H9 (cell line): Measurements from ENCODE around the gene TSPEAR. TPM values are rescaled to one million over a fixed set of nuclear protein-coding genes. Genes with fewer than 3 reads are reported as not detected.

Experiments
- DNase-seq: peaks from one replicate; pipeline ENCODE4 v3.0.0-alpha.2; 2017
- H2AFZ ChIP-seq: one replicate; pipeline ENCODE4 v1.6.1; 2013; ENCODE audit warnings: mild to moderate bottlenecking, low read length, control low read depth, moderate library complexity
- H2AK5ac ChIP-seq: 2 replicates; pipeline ENCODE4 v1.6.1; 2013; ENCODE audit warnings: low read length, control low read depth, mixed read lengths; ENCODE audit not compliant: insufficient read length
- H2BK120ac ChIP-seq: one replicate; pipeline ENCODE4 v1.6.1; 2013; ENCODE audit warnings: low read depth, mild to moderate bottlenecking, low read length, control low read depth, inconsistent platforms; ENCODE audit not compliant: poor library complexity, severe bottlenecking
- H2BK12ac ChIP-seq: 2 replicates; pipeline ENCODE4 v1.6.1; 2013; ENCODE audit warnings: low read length, control low read depth, mixed read lengths, low read depth; ENCODE audit not compliant: insufficient read length
- H2BK15ac ChIP-seq: 2 replicates; pipeline ENCODE4 v1.6.1; 2013; ENCODE audit warnings: low read depth, low read length, control low read depth
- H2BK20ac ChIP-seq: one replicate; pipeline ENCODE4 v1.6.1; 2013; ENCODE audit warnings: low read depth, mild to moderate bottlenecking, low read length, control low read depth, inconsistent platforms; ENCODE audit not compliant: poor library complexity, severe bottlenecking
- H2BK5ac ChIP-seq: 2 replicates; pipeline ENCODE4 v1.6.1; 2013; ENCODE audit warnings: low read length, control low read depth, mixed read lengths; ENCODE audit not compliant: insufficient read length
- H3K14ac ChIP-seq: 2 replicates; pipeline ENCODE4 v1.6.1; 2013; ENCODE audit warnings: low read length, control low read depth; ENCODE audit not compliant: insufficient read depth
- H3K18ac ChIP-seq: 2 replicates; pipeline ENCODE4 v1.6.1; 2013; ENCODE audit warnings: low read depth, mild to moderate bottlenecking, mixed read lengths, low read length, control low read depth; ENCODE audit not compliant: insufficient read length
- H3K23ac ChIP-seq: 2 replicates; pipeline ENCODE4 v1.6.1; 2013; ENCODE audit warnings: low read length, control low read depth, mixed read lengths, low read depth; ENCODE audit not compliant: insufficient read length
- H3K23me2 ChIP-seq: 2 replicates; pipeline ENCODE4 v1.6.1; 2013; ENCODE audit warnings: low read depth, mild to moderate bottlenecking, mixed read lengths, low read length, control low read depth; ENCODE audit not compliant: insufficient read length, poor library complexity, severe bottlenecking
- H3K27ac ChIP-seq: 2 replicates; pipeline ENCODE4 v1.5.1; 2013; ENCODE audit warnings: low read length, control low read depth, mixed read lengths, low read depth; ENCODE audit not compliant: insufficient read length
- H3K27me3 ChIP-seq: 2 replicates; pipeline ENCODE4 v1.6.1; 2013; ENCODE audit warnings: low read length, control low read depth, inconsistent platforms; ENCODE audit not compliant: insufficient read depth
- H3K4ac ChIP-seq: 2 replicates; pipeline ENCODE4 v1.6.1; 2013; ENCODE audit warnings: low read depth, mild to moderate bottlenecking, control low read depth, inconsistent platforms, low read length, moderate library complexity
- H3K4me1 ChIP-seq: 2 replicates; pipeline ENCODE4 v1.6.1; 2013; ENCODE audit warnings: low read length, control low read depth, inconsistent platforms; ENCODE audit not compliant: insufficient read depth
- H3K4me2 ChIP-seq: 2 replicates; pipeline ENCODE4 v1.6.1; 2013; ENCODE audit warnings: low read length, control low read depth, mixed read lengths; ENCODE audit not compliant: insufficient read length, insufficient read depth
- H3K56ac ChIP-seq: 2 replicates; pipeline ENCODE4 v1.6.1; 2013; ENCODE audit warnings: low read depth, mild to moderate bottlenecking, mixed read lengths, low read length, control low read depth; ENCODE audit not compliant: insufficient read length
- H3K79me1 ChIP-seq: 2 replicates; pipeline ENCODE4 v1.6.1; 2013; ENCODE audit warnings: low read depth, mild to moderate bottlenecking, moderate library complexity, low read length, control low read depth, inconsistent platforms; ENCODE audit not compliant: insufficient read depth, poor library complexity, severe bottlenecking
- H3K79me2 ChIP-seq: 2 replicates; pipeline ENCODE4 v1.6.1; 2013; ENCODE audit warnings: low read length, control low read depth, inconsistent platforms; ENCODE audit not compliant: insufficient read depth
- H3K9ac ChIP-seq: 2 replicates; pipeline ENCODE4 v1.6.1; 2013; ENCODE audit warnings: low read length, control low read depth, mixed read lengths; ENCODE audit not compliant: insufficient read length; ENCODE audit errors: extremely low read depth
- H3K9me3 ChIP-seq: one replicate; pipeline ENCODE4 v1.6.1; 2013; ENCODE audit warnings: low read depth, low read length, inconsistent platforms; ENCODE audit not compliant: control insufficient read depth
- H3T11ph ChIP-seq: one replicate; pipeline ENCODE4 v1.6.1; 2013; ENCODE audit warnings: mild to moderate bottlenecking, low read length, control low read depth, inconsistent platforms
- H4K20me1 ChIP-seq: one replicate; pipeline ENCODE4 v1.6.1; 2013; ENCODE audit not compliant: control insufficient read depth, insufficient read length, insufficient read depth
- H4K5ac ChIP-seq: 2 replicates; pipeline ENCODE4 v1.6.1; 2013; ENCODE audit warnings: low read depth, mild to moderate bottlenecking, mixed read lengths, low read length, control low read depth; ENCODE audit not compliant: insufficient read length
- H4K8ac ChIP-seq: replicated peaks from 2 replicates; pipeline ENCODE4 v1.6.1; 2013; ENCODE audit warnings: low read length, control low read depth, mixed read lengths, low read depth; ENCODE audit not compliant: insufficient read length
- H4K91ac ChIP-seq: 2 replicates; pipeline ENCODE4 v1.6.1; 2013; ENCODE audit warnings: low read depth, mild to moderate bottlenecking, moderate library complexity, mixed read lengths, low read length, control low read depth; ENCODE audit not compliant: insufficient read length
- H3K27ac Mint-ChIP-seq, 3 experiments: 2 replicates in 2 of 3; 3 replicates in 1 of 3; pipeline ENCODE4 v1.8.0; 2020 to 2021; ENCODE audit warnings: mixed read lengths in 3 of 3, mild to moderate bottlenecking in 1 of 3, moderate library complexity in 1 of 3
- H3K27me3 Mint-ChIP-seq: 2 replicates; pipeline ENCODE4 v1.8.0; 2021; ENCODE audit warnings: low read depth, mild to moderate bottlenecking, moderate library complexity, mixed read lengths
- H3K36me3 Mint-ChIP-seq, 3 experiments: 2 replicates in 2 of 3; 3 replicates in 1 of 3; pipeline ENCODE4 v1.8.0; 2020 to 2021; ENCODE audit warnings: low read depth in 3 of 3, mixed read lengths in 3 of 3; ENCODE audit not compliant: insufficient read depth in 1 of 3
- H3K4me1 Mint-ChIP-seq, 2 experiments: 2 replicates each; pipeline ENCODE4 v1.8.0; 2020; ENCODE audit warnings: mixed read lengths in 2 of 2
- H3K4me3 Mint-ChIP-seq, 2 experiments: 2 replicates in 1 of 2; 3 replicates in 1 of 2; pipeline ENCODE4 v1.8.0; 2020 to 2021; ENCODE audit warnings: mild to moderate bottlenecking in 2 of 2, mixed read lengths in 2 of 2, moderate library complexity in 1 of 2
- H3K9me3 Mint-ChIP-seq, 2 experiments: 2 replicates in 1 of 2; 3 replicates in 1 of 2; pipeline ENCODE4 v1.8.0; 2020; ENCODE audit warnings: mild to moderate bottlenecking in 2 of 2, mixed read lengths in 2 of 2, moderate library complexity in 1 of 2
- WGBS: extraction: QIAGEN DNeasy Blood & Tissue Kit; methylation state at CpG from one replicate; pipeline ENCODE4 v1.1.7; 2013; ENCODE audit warnings: missing lambda C conversion rate, low lambda C conversion rate, mixed read lengths; ENCODE audit not compliant: insufficient read length; ENCODE audit errors: extremely low coverage; 5-methylcytosine and 5-hydroxymethylcytosine counted together
- total RNA-seq: library from RNA; stranded (reverse); gene quantifications from 2 replicates; pipeline ENCODE4 v1.2.1, GENCODE V29; 2021
- TF ChIP-seq, protein P1 (sequence below): fragments of 200-600 bp; sonication (generic); conservative IDR thresholded peaks from 3 replicates; pipeline ENCODE4 v1.8.0; 2021; ENCODE audit warnings: antibody characterized with exemption, mild to moderate bottlenecking

TSPEAR gene
- total RNA-seq, 1 experiment from 2014 or later = 1.3 TPM

DNA sequence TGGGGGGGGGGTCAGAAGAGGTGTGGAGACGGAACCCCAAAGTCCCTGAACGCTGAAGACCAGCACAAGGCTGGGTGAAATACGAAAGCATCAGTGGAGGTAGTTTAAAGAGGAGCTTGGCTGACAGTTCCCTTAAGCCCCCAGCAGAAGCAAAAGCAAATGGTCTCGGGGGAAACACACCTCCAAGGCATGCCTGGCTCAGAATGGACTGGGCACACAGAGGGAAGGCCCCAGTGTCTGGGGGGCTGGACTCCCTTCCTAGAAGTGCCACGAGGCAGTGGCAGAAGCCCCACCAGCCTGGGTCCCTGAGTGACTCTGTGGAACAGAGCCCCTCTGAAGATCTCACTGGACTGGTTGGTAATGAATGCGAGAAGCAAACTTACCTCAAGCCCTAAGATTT is 46.4 kb upstream of the TSPEAR start:
- Histone ChIP-seq H3K4ac (no peak overlapping the region), H3K56ac (no peak overlapping the region), H4K5ac (no peak overlapping the region), H4K91ac (no peak overlapping the region), H3K4me1 (peaks cover 1% of the 10 kb centered on the region; the same call in 1 of the 2 replicates), H3K4me2 (no peak overlapping the region), H3K9ac (no peak overlapping the region), H3T11ph (no peak overlapping the region), H2BK20ac (no peak overlapping the region), H2AK5ac (no peak overlapping the region), H3K18ac (no peak overlapping the region), H2AFZ (no peak overlapping the region), H4K8ac (no peak overlapping the region), H3K27me3 (no peaks in the 10 kb centered on the region), H2BK12ac (no peak overlapping the region), H2BK15ac (no peak overlapping the region), H4K20me1 (no peaks in the 10 kb centered on the region), H3K14ac (no peak overlapping the region), H3K23ac (no peak overlapping the region), H3K79me1 (no peaks in the 10 kb centered on the region), H2BK120ac (no peak overlapping the region), H3K79me2 (no peaks in the 10 kb centered on the region), H3K9me3 (no peaks in the 10 kb centered on the region), H3K23me2 (no peaks in the 10 kb centered on the region), H3K27ac (no peak overlapping the region), H2BK5ac (no peak overlapping the region)
- H3K27ac Mint-ChIP-seq = no peak overlapping the region
- TF ChIP-seq, protein P1, sequence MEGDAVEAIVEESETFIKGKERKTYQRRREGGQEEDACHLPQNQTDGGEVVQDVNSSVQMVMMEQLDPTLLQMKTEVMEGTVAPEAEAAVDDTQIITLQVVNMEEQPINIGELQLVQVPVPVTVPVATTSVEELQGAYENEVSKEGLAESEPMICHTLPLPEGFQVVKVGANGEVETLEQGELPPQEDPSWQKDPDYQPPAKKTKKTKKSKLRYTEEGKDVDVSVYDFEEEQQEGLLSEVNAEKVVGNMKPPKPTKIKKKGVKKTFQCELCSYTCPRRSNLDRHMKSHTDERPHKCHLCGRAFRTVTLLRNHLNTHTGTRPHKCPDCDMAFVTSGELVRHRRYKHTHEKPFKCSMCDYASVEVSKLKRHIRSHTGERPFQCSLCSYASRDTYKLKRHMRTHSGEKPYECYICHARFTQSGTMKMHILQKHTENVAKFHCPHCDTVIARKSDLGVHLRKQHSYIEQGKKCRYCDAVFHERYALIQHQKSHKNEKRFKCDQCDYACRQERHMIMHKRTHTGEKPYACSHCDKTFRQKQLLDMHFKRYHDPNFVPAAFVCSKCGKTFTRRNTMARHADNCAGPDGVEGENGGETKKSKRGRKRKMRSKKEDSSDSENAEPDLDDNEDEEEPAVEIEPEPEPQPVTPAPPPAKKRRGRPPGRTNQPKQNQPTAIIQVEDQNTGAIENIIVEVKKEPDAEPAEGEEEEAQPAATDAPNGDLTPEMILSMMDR = no peak
- H3K27me3 Mint-ChIP-seq = peaks cover 14% of the 10 kb centered on the region
- no CpG with 5 or more reads among the region's 6 CpGs for WGBS
- peaks cover 18 to 27% of the 10 kb centered on the region in 2 experiments for H3K4me1 Mint-ChIP-seq
- H3K36me3 Mint-ChIP-seq = peaks cover 3 to 15% (median 12%) of the 10 kb centered on the region in 3 experiments; a peak in 5 of 7 replicates
- peaks cover 0 to 9% of the 10 kb centered on the region in 2 experiments; a peak in 4 of 5 replicates for H3K9me3 Mint-ChIP-seq
- H3K4me3 Mint-ChIP-seq = no peak overlapping the region
- DNase-seq = peak; percentile 15
